GM12878 (cell line): ENCODE data around the gene PISD. TPM values are rescaled to one million over a fixed set of nuclear protein-coding genes. Genes with fewer than 3 reads are reported as not detected.

ENCODE experiments used
- ASH2L ChIP-seq: fragments of 300-600, 200-600 bp; sonication (generic); IDR thresholded peaks from 2 replicates; pipeline ENCODE4 v1.6.1; 2017; ENCODE audit warnings: low read depth, mild to moderate bottlenecking, borderline replicate concordance
- CHD2 ChIP-seq: IDR thresholded peaks from 2 replicates; pipeline ENCODE4 v1.6.1; 2011; ENCODE audit warnings: low read depth, low read length, improper control_type of control experiment, borderline replicate concordance
- E2F4 ChIP-seq: IDR thresholded peaks from 2 replicates; pipeline ENCODE4 v1.6.1; 2012; ENCODE audit warnings: low read depth, low read length, improper control_type of control experiment
- E4F1 ChIP-seq: fragments of 450-650 bp; IDR thresholded peaks from 2 replicates; pipeline ENCODE4 v1.6.1; 2018; ENCODE audit warnings: borderline replicate concordance, mild to moderate bottlenecking; ENCODE audit not compliant: partially characterized antibody
- FOS ChIP-seq: IDR thresholded peaks from 3 replicates; pipeline ENCODE4 v1.6.1; 2011; ENCODE audit warnings: borderline replicate concordance; ENCODE audit not compliant: insufficient read length; ENCODE audit errors: extremely low read depth
- GATAD2B ChIP-seq: fragments of 450-650 bp; conservative IDR thresholded peaks from 2 replicates; pipeline ENCODE4 v1.6.1; 2017; ENCODE audit warnings: low read depth, mild to moderate bottlenecking, moderate library complexity
- IKZF2 ChIP-seq, 2 experiments: fragments of 450-650 bp; IDR thresholded peaks; 2 replicates each; pipeline ENCODE4 v1.6.1; 2017; ENCODE audit warnings: mild to moderate bottlenecking in 2 of 2, moderate library complexity in 2 of 2
- IRF3 ChIP-seq: fragments of 450-650 bp; IDR thresholded peaks from 2 replicates; pipeline ENCODE4 v1.6.1; 2014; ENCODE audit warnings: mild to moderate bottlenecking
- MEF2A ChIP-seq: IDR thresholded peaks from 2 replicates; pipeline ENCODE4 v1.6.1; 2011; ENCODE audit warnings: low read depth, mild to moderate bottlenecking, low read length, moderate library complexity; ENCODE audit not compliant: insufficient read depth
- MYB ChIP-seq: fragments of 150-350 bp; IDR thresholded peaks from 2 replicates; pipeline ENCODE4 v1.6.1; 2014; ENCODE audit warnings: mild to moderate bottlenecking, low read depth, low read length, borderline replicate concordance
- NR2F1 ChIP-seq: fragments of 450-650 bp; conservative IDR thresholded peaks from 2 replicates; pipeline ENCODE4 v1.6.1; 2017; ENCODE audit warnings: mild to moderate bottlenecking
- POLR2A ChIP-seq: IDR thresholded peaks from 2 replicates; pipeline ENCODE4 v1.6.1; 2011; ENCODE audit warnings: low read depth, mild to moderate bottlenecking, low read length
- POLR2AphosphoS2 ChIP-seq: IDR thresholded peaks from 2 replicates; pipeline ENCODE4 v1.6.1; 2011; ENCODE audit warnings: low read depth, mild to moderate bottlenecking, low read length, improper control_type of control experiment, moderate library complexity
- SMAD1 ChIP-seq: fragments of 450-650 bp; IDR thresholded peaks from 2 replicates; pipeline ENCODE4 v1.6.1; 2018; ENCODE audit warnings: mild to moderate bottlenecking, low read depth; ENCODE audit not compliant: partially characterized antibody
- SP1 ChIP-seq: IDR thresholded peaks from one replicate; pipeline ENCODE4 v1.6.1; 2011; ENCODE audit warnings: low read depth, low read length
- SRF ChIP-seq, 2 experiments: IDR thresholded peaks; 2 replicates each; pipeline ENCODE4 v1.6.1; 2011; ENCODE audit warnings: low read depth in 2 of 2, low read length in 2 of 2, mild to moderate bottlenecking in 1 of 2, moderate library complexity in 1 of 2
- ZNF207 ChIP-seq: fragments of 450-650 bp; IDR thresholded peaks from 2 replicates; pipeline ENCODE4 v1.6.1; 2014; ENCODE audit warnings: antibody characterized with exemption, mild to moderate bottlenecking, borderline replicate concordance
- polyA plus RNA-seq, 11 experiments: library from polyadenylated mRNA; depleted of rRNA in 4 of 11; unstranded in 6 of 11; stranded (reverse) in 5 of 11; fragments of >200 nt; fragmentation: Nextera tagmentation in 4 of 11; fragmentation: Illumina TruSeq in 1 of 11; extraction: Ambion mirVana in 4 of 11; extraction: Trizol in 1 of 11; gene quantifications; 1 replicate in 1 of 11; 2 replicates in 10 of 11; pipeline versions ENCODE4 v1.2.1 to v1.2.3, GENCODE V29; 2011 to 2016; ENCODE audit warnings: inconsistent platforms in 2 of 11, missing spikeins in 2 of 11, low read depth in 1 of 11
- total RNA-seq, 4 experiments: library from RNA; depleted of rRNA in 3 of 4; stranded (reverse); fragments of >200 nt in 3 of 4; fragmentation: Illumina TruSeq in 1 of 4; extraction: Trizol in 1 of 4; gene quantifications; 2 replicates each; pipeline versions ENCODE4 v1.2.1 to v1.2.3, GENCODE V29; 2013 to 2021
- TF ChIP-seq, protein P1 (sequence below): fragments of 450-650 bp; conservative IDR thresholded peaks from 2 replicates; pipeline ENCODE4 v1.6.1; 2017; ENCODE audit warnings: mild to moderate bottlenecking, moderate library complexity
- TF ChIP-seq, protein P2 (sequence below): fragments of 450-650 bp; IDR thresholded peaks from 2 replicates; pipeline ENCODE4 v1.6.1; 2017; ENCODE audit warnings: mild to moderate bottlenecking

Gene PISD
- total and polyA plus RNA-seq, 10 of the 15 experiments (the other 5 are each of a cell fraction or from before 2014, with no cell fraction given) = 25.8 to 62.7 (median 45.8) TPM

GRCh38 chr22:31661851-31662667 is at the start of gene PISD (continued):
- TF ChIP-seq MYB = peak; percentile 24; the same call in 1 of the 2 replicates
- TF ChIP-seq GATAD2B = 0 out of 2 replicates have a peak, but pooled peaks have one; percentile 58
- TF ChIP-seq POLR2AphosphoS2 = peak; percentile 64; the same call in 1 of the 2 replicates
- no peak; the same call in 1 of the 2 replicates for TF ChIP-seq NR2F1
- no peak for TF ChIP-seq IRF3
- TF ChIP-seq SP1 = peak; percentile 93
- peak; percentile 43; the same call in 1 of the 2 replicates for TF ChIP-seq ZNF207
- TF ChIP-seq ASH2L = peak; percentile 91; the same call in 1 of the 2 replicates
- peak; percentile 79 for TF ChIP-seq CHD2
- no peak for TF ChIP-seq FOS
- peak in 1 of 2 experiments; percentile 68; a peak in 2 of 4 replicates for TF ChIP-seq SRF (IDR thresholded peaks at IDR 0.05; ENCODE audit: low read depth in 2 of 2, low read length in 2 of 2)
- TF ChIP-seq, protein P1, sequence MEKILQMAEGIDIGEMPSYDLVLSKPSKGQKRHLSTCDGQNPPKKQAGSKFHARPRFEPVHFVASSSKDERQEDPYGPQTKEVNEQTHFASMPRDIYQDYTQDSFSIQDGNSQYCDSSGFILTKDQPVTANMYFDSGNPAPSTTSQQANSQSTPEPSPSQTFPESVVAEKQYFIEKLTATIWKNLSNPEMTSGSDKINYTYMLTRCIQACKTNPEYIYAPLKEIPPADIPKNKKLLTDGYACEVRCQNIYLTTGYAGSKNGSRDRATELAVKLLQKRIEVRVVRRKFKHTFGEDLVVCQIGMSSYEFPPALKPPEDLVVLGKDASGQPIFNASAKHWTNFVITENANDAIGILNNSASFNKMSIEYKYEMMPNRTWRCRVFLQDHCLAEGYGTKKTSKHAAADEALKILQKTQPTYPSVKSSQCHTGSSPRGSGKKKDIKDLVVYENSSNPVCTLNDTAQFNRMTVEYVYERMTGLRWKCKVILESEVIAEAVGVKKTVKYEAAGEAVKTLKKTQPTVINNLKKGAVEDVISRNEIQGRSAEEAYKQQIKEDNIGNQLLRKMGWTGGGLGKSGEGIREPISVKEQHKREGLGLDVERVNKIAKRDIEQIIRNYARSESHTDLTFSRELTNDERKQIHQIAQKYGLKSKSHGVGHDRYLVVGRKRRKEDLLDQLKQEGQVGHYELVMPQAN = peak; percentile 97
- TF ChIP-seq, protein P2, sequence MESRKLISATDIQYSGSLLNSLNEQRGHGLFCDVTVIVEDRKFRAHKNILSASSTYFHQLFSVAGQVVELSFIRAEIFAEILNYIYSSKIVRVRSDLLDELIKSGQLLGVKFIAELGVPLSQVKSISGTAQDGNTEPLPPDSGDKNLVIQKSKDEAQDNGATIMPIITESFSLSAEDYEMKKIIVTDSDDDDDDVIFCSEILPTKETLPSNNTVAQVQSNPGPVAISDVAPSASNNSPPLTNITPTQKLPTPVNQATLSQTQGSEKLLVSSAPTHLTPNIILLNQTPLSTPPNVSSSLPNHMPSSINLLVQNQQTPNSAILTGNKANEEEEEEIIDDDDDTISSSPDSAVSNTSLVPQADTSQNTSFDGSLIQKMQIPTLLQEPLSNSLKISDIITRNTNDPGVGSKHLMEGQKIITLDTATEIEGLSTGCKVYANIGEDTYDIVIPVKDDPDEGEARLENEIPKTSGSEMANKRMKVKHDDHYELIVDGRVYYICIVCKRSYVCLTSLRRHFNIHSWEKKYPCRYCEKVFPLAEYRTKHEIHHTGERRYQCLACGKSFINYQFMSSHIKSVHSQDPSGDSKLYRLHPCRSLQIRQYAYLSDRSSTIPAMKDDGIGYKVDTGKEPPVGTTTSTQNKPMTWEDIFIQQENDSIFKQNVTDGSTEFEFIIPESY = no peak
- no peak for TF ChIP-seq E2F4
- TF ChIP-seq SMAD1 = no peak
- no peak for TF ChIP-seq MEF2A
- TF ChIP-seq IKZF2 (IDR thresholded peaks at IDR 0.05) = peak in 1 of 2 experiments; percentile 24; a peak in 1 of 4 replicates
- no peak for TF ChIP-seq E4F1
- peak; percentile 91 for TF ChIP-seq POLR2A
